NCI-H2196 (cell line): ENCODE results near the gene PNPLA6.

Experiments used
- DNase-seq: peaks from one replicate; lab custom pipeline; 2025; ENCODE audit not compliant: unreplicated experiment; lab: John Stamatoyannopoulos, UW

PNPLA6 gene

DNA sequence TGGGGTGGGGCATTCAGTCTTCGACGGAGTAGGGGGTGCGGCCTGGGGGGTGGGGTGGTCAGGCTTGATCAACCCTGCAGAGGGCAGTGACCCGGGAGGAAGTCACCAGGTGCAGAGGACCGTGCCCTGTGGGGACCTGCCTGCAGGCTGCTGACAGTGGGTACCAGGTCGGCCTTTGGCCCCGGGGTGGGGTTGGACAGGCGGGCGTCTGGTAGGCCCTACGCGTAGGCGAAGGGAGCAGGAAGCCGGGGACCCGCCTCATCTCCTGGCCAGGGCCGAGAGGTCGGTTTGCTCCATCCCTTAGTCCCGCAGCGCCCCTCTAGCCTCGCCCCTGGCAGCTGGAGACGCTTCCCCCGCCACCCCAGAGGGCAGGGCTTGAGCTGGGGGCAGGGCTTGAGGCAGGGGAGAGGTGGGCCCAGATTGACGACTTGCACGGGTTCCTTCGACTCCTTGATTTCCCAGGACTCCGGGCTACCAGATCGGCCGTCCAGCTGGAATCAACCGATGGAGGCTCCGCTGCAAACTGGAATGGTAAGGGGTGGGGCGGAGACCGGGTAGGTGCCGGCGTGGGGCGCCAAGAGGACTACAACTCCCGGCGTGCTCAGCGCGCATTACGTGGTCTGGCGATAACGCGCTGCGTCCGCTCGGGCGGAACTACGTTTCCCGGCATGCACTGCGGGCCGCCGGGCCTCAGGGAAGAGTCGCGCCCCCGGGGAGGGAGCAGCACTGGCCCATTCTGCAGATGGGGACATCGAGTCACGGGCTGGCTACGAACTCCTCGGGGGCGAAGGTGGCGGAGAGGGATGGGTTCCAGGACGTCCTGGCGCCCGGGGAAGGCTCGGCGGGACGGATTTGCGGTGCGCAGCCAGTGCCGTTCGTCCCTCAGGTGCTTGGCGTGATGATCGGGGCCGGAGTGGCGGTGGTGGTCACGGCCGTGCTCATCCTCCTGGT is at the start of gene PNPLA6:
PNPLA6 (plus strand) TSS at position 671 of the 951 bp plus-strand sequence; CDS start at position 743, 72 bp downstream.
- DNase-seq, result peak; percentile 95

DNA sequence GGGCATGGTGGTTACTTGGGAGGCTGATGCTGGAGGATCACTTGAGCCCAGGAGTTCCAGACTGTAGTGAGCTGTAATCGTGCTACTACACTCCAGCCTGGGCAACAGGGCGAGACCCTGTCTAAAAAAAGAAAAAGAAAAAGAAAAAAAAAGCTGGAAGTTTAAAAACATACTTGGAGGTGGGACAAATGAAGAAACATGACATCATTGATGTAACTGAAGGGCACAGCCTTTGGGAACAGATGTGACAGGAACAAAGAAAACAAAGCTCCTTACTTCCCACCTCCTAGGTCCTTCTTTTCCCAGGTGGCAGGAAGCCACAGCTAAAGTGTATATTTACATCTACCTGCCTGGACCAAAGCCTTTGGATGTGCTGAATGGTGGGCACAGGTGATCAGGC is 48.6 kb upstream of the PNPLA6 start:
- no peak for DNase-seq

- peak; percentile 95 for DNase-seq
Measured at GRCh38 chr19:7488736-7489353, 46.7 kb upstream of the PNPLA6 start, which contains the start of gene PEX11G. Gene PEX11G (minus strand): TSS chr19:7489035. CDS start chr19:7489010, 25 bp downstream.

- DNase-seq, result no peak
Measured at GRCh38 chr19:7489609-7490044, 45.9 kb upstream of the PNPLA6 start.

DNA sequence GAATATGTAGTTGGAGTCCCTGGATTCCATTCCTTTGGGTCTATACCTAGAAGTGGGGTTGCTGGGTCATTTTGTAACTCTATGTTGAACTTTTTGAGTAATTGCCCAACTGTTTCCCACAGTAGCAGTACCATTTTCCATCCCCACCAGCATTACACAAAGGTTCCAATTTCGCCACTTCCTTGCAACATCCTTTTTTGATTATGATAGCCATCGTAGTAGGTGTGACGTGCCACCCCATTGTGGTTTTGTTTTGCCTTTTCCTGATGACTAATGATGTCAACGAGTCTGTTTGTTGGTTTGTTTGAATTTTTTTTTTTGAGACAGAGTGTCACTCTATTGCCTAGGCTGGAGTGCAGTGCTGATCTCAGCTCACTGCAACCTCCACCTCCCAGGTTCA is 43.4 kb upstream of the PNPLA6 start:
- no peak for DNase-seq

GRCh38 chr19:7492558-7492957 is 43.0 kb upstream of the PNPLA6 start:
- no peak for DNase-seq

- peak; percentile 47 for DNase-seq
Measured at GRCh38 chr19:7494416-7495098, 41.0 kb upstream of the PNPLA6 start.

GRCh38 chr19:7497292-7497691 is 38.2 kb upstream of the PNPLA6 start:
- DNase-seq, result no peak

- peak; percentile 96 for DNase-seq
Measured at GRCh38 chr19:7500811-7501450, 34.6 kb upstream of the PNPLA6 start.

- DNase-seq, result no peak
Measured at GRCh38 chr19:7502552-7502951, 33.0 kb upstream of the PNPLA6 start.

DNA sequence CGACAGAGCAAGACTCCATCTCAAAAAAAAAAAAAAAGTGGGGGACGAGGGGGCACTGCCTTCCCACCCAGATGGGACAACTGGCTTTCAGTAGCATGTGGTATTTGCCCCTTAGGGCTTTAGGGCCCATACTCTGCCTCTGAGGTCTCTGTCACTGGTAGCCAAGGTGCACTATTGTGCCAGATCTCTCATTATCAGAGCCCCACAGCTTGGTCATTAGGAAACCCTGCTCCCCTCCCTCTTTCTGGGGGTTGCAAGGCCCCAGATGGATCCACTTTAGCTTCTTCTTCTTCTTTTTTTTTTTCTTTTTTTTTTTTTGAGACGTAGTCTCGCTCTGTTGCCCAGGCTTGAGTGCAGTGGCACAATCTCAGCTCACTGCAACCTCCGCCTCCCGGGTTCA is 30.8 kb upstream of the PNPLA6 start:
- DNase-seq, result no peak

- DNase-seq, result peak; percentile 40
Measured at GRCh38 chr19:7505288-7505681, 30.2 kb upstream of the PNPLA6 start.

DNA sequence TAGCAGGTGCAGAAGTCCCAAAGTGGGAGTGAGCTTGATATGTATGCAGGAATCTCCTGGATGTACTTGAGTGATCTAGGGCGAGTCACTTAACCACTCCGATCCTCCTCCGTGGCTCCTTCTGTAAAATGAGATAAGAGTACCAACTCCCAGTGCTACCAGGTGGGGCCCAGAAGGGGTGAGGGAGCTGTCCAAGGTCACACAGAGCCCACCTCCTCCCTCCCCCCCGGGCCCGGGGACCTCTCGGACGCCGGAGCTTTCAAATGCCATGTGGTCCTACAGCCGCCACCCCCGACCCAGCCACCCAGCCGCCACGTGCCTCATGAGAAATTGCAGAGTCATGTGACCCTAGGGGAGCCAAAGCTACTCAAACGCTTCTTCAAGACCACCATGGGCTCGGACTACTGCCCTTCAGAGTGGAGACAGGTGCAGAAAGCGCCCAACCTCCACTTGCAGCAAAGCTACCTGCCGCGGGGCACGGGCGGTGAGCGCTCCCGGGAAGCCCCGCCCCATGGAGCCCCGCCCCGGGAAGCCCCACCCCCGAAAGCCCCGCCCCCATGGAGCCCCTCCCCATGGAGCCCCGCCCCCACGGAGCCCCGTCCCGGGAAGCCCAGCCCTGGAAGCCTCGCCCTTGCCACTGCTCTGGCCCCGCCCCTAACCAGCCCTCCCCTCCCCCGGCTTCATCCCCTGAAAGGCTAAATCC is 29.7 kb upstream of the PNPLA6 start:
- no peak for DNase-seq

DNA sequence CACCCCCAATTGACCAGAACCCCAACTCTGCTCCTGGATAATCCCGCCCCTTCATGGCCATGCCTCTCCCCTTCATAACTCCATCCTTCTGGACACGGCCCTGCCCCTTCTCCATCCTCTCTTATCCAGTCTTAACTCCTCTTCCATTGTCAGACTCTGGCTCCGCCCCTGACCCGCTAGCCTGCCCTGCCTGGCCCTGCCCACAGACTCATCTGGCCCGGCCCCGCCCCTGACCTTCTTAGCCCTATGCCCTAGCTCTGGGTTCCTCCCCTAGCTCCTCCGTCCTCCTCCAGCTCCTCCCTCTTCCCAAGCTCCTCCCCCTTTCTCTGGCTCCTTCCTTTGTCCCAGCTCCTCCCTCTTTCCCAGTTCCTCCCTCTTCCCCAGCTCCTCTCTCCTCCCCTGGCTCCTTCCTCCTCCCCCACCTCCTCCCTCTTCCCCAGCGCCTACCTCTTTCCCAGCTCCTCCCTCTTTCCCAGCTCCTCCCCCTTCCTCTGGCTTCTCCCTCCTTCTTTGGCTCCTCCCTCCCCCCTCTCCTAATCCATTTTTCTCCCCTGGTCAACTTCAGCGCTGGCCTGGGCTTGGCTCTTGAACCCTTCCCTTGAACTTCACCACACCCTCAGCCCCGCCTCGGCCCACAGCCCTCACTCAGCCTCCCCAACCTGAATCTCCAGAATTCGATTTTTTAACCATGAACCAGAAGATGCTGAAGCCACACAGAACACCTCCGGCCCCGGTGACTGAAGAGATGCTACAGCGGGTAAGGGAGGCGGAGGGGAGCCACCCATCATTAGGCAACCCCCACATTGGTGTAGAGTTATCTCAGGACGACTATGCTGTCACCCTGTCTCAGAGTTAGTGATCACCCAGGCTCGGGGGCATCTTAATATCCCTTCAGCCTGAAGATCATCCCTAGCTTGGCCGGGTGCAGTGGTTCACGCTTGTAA is 28.9 kb upstream of the PNPLA6 start:
- peak; percentile 95 for DNase-seq

DNA sequence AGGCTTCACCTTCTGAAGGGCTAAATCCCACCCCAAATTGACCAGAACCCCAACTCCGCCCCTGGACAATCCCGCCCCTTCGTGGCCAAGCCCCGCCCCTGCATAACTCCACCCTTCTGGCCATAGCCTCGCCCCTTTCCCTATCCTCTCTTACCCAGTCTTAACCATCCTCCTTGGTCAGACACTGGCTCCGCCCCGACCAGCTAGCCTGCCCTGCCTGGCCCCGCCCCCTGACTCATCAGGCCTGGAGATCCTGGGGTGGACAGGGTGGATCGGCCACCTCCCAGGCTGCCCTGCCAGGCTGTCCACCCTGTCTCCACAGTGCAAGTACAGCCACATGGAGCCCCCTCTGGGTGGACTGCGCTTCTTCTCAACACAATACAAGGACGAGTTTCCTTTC is 27.6 kb upstream of the PNPLA6 start:
- DNase-seq, result peak; percentile 67

GRCh38 chr19:7509625-7510024 is 25.9 kb upstream of the PNPLA6 start:
- no peak for DNase-seq

- no peak for DNase-seq
Measured at GRCh38 chr19:7512400-7512851, 23.1 kb upstream of the PNPLA6 start.

- DNase-seq, result no peak
Measured at GRCh38 chr19:7513809-7514642, 21.5 kb upstream of the PNPLA6 start.
